GM21360 (cell line): ENCODE measurements around the gene PCNX1.

Experiments used
- ATAC-seq: cut with Tn5 transposase; IDR thresholded peaks from one replicate; pipeline ENCODE4 v1.9.1; 2021; ENCODE audit warnings: mild to moderate bottlenecking, moderate library complexity; ENCODE audit not compliant: unreplicated experiment

PCNX1 gene

DNA sequence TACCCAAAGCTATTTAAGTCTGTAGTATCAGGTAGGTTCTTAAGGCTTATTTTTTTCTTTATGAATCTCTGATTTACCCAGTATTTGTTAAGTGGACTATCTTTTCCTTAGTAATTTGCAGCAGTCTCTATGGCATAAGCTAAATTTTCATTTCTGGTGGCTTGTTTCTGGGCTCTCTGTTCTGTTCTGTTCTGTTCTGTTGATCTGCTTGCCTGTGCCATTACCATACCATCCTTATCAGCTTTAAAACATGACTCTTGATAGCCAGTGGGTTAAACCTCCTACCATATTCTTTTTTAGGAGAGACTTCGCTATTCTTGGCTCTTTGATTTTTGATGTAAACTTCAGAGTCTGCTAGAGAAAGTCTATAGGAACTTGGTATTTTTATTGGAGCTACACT lies 46.8 kb downstream of the PCNX1 start:
- ATAC-seq = no peak

DNA sequence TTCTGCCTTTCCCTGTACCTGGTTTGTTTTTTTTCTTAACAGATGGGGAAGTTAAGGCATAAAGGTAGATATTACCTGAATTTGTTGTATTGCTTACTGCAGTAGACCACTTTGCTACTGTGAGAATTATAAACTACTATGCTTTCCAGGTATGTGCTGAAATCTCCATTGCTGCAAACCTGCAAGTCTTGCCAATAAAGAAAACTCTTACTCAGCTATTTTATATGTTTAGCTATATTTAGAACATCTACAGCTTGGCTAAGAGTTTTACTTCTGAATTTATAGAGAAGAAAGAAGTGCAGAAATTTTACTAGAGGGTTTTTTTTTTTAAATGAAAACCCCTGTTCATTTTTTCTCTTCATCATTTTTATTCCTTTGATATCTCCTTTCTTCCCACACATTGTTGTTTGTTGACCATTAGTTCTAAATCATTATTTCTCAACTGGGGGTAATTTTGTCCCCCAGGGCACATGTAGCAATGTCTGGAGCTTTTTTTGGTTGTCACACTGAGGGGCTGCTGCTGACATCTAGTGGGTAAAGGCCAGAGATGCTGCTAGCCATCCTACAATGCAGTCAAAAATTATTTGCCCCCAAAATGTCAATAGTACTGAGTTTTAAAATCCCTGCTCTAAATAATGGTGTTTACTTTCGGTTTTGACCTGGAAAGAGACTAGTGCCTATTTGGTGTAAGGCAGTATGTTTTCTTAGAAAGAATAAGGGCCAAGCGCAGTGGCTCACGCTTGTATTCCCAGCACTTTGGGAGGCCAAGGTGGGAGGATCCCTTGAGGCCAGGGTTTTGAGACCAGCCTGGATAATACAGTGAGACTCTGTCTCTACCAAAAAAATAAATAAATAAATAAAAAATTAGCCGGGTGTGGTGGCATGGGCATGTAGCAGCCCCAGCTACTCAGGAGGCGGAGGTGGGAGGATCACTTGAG lies 48.6 kb downstream of the PCNX1 start:
- no peak for ATAC-seq

DNA sequence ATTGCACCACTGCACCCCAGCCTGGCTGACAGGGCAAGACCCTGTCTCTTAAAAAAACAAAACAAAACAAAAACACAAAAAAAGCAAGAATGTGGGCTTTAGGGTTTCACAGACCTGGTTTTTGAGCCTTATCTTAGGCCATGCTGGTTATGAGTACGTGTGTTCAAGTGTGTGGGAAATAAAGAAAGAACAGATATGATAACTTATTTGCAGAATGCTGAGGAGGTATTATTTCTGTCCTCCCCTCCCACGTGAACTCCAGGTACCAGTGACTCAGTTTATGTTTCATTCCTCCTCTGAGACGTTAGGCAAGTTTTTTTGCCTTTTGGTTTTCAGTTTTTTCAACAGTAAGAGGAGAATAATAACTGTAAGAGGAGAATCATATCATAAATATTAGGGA lies 49.3 kb downstream of the PCNX1 start:
- ATAC-seq = no peak

DNA sequence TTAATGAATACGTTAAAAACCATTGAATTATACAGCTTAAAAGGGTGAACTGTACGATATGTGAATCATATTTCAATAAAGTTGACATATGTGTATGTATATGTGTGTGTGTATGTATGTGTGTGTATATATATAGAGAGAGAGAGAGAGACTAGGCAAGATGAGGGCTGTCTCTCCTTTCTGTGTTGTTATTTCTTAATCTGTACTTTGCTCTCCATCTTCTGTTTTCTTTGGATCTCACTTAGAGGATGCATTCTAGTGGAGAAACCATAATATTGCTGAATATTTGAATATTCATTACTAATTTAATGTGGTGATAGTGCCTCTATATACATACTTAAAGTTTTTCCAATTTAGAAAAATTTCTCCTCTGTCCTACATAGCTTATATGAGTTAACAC lies 50.5 kb downstream of the PCNX1 start:
- ATAC-seq = no peak

DNA sequence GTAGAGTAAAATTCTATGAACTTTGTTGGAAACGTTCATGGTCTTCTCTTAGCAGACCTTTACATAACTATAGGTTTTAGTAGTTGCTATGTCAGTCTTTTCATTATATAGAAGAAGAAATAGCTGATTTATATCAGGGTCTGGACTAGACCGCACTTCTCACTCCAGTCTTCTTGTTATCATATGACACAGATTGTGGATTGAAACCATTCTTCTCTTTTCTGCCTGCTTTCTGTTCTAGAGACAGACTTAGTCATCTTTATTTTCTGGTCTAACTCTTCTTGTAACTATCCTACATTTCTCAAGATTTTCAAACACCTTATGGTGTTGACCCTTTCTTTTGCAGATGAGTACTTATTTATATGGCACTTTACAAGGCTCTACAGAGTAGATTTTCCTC lies 55.7 kb downstream of the PCNX1 start:
- ATAC-seq = no peak

DNA sequence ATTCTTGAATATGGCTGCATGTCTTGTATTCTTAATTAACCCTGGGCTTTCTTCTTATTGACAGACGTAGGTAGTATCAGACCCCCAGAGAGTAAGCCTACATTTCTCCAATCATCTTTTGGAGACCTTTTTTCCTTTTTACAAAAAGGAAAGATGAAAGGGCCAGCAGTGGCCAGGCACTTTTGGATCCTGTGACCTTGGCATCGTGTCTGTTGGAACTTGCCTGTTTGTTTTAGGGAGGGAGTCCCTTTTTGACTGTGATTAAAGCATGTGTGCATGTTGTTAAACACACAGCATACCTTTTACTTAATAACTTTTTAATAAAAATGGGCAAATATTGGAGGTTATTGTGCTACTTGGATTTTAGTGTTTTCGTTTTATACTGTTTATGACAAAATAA lies 57.2 kb downstream of the PCNX1 start:
- no peak for ATAC-seq

DNA sequence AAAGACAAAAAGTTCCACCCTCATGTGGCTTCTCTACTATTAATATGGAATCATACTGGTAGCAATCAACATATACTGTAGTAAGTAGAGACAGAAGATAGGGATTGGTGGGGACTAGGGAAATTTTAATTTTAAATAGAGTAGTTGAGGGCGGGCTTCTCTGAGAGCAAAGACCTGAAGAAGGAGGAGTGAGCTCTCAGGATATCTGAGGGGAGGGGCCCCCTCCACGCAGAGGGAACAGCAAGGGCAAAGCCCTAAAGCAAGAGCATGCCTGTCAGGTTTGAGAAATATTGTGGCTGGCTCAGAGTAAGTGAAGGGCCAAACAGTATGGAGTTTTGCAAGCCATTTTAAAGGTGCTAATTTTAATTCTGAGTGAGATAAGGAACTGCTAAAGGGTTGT lies 64.3 kb downstream of the PCNX1 start:
- no peak for ATAC-seq

DNA sequence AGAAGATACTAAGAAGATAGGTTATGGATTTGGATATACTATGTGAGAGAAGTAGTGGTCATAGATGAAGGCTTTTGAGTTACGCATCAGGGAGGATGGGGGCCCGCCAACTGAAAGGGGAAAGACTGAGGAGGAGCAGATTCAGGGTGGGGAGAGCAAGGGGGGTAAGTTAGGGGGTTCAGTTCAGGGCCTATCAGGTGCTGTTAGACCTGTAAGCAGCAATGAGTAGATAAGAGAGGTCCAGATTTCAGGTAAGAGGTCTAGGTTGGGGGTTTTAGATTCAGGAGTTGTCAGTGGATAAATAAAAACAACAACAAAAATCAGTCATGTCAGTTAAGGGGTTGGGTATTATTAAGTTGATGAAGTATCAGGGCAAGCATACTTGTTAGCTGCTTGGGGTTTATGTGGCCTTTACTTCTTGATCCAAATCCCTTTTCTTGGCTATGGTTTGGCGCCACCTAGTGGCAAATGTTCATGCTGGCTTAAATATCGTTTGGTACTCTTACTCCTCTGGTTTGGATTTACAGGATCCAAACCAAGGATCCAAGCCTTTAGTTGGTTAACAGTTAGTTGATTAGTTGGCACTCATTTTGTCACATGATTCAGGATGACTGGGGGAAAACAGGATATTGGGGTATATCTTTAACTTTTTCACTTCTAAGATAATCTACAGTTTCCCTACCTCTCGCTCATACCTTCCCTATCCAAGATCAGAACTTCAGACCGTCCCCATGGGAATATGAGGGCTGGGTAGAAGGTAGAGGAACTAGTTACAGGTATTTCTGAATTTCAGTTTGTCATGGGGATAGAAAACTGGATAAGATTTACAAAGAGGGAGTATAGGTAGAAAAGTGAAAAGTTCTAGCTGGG lies 65.1 kb downstream of the PCNX1 start:
- ATAC-seq = no peak

DNA sequence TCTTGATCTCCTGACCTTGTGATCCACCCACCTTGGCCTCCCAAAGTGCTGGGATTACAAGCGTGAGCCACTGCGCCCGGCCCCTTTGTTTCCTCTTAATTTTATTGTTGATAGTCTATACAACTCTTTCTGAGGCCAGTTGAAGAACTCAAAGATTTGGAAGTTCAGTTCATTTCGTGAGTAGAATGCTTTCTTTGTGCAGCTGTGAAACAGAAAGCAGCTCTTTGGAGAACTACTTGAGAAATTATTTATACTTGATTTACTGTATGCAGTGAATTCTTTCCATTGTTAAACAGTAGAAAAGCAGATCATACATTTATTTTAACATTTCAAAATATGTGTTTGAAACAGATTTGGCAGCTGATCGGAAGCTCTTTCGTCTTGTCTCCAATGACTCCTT lies 69.3 kb downstream of the PCNX1 start:
- ATAC-seq = no peak

DNA sequence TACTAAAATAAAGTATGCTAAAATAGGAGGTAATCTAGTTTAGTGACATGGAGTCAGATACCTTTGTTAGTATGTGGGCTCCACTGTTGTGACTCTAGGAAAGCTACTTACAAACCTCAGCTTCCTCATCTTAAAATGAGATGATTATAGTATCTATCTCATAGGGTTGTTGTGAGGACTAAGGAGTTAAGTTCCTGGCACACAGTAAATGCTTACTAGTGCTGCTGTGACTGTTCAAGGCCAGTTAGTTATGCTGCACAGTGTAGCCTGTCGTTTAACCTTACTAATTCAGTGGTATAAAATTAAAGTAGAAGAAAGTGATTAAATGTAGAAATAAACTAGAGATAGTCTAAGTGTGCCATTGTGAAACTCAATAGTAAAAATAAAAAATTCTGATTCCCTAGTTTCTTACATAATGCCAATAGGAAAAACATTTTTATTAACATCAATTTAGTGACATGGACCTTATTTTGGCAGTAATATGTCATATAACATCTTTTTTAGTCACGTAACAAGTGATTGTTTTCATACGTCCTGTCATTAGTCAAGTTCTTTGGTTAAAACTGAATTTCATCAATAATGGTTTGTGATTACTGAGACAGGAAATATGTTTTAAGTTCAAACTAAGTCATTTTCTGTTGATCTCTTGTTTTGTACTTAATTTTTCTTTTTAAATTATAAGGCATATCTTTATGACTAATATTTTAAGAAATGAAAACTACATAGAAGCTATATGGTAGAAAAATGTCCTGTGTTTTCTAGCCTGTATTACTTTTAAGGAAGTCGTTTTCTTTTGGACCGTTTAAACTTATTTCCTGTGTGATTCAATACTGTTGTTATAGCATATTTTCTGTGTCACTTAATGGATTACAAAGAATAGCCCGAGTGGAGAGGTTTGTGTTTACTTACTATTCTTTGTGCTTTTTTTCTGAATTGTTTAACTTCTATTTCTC lies 74.0 kb downstream of the PCNX1 start:
- no peak for ATAC-seq

DNA sequence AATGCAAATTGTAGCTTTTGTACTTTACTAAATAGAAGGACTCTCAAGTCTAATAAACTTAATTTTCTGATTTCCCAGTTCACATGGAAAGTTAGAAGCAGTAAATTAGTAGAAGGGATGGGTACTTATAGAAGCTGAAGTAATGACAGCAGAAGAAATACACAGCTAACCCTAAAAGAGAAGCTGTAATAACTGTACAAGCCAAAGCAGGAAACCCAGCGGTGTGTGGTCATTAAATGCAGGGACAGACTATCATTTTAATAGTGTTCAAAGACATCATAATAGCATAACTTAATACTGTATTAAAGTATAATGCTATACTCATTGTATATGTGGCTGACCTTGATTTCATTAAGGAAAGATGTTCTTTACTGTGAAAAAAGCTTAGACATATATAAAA lies 74.9 kb downstream of the PCNX1 start:
- no peak for ATAC-seq

DNA sequence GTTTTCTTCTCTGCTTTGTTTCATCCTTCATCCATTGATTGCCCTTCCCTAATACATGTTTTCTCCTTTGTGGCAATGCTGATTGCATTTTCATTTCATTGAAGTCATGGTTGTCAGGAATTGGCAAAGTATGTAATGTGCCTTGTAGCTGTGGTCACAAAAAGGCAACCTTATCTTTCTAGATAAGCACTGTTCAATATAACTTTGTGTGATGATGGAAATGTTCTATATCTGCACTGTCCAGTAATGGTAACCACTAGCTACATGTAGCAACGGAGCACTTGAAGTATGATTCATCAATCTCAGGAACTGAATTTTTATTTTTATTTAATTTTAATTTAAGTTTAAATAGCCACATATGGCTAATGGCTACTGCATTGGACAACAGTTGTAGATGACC lies 79.8 kb downstream of the PCNX1 start:
- ATAC-seq = no peak

DNA sequence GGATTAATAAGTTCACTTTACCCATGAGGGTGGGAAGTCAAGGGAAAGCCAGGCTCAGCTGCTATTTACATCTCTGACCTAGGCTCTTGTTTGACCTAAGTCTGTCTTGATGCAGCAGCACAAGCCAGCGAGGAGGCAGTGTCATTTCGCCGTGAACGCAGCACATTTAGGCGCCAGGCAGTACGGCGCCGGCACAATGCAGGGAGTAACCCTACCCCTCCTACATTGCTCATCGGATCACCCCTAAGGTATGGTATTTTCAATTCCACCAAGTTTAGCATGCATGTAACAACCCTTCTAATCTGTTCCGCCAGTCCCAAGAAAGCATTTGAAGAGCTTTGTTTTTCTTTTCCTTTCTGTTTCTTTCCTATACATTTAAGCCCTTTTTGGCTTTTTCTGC lies 81.2 kb downstream of the PCNX1 start:
- ATAC-seq = no peak

DNA sequence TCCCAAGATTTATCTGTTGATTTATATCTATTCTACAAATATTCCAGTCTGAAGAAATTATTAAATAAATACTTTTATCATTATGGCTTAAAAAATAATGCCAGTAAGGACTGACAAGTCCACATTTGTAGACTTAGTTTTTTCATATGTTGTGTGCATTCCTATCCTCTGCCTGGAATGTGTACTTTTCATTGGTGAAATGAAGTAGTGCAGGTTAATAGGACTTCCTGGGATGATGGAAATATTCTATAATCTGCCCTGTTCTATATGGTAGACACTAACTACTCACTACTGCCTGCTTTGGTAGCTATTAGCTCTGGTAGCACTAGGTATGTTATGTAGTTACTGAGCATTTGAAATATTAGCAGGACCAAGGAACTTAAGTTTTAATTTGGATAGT lies 86.7 kb downstream of the PCNX1 start:
- ATAC-seq = no peak

DNA sequence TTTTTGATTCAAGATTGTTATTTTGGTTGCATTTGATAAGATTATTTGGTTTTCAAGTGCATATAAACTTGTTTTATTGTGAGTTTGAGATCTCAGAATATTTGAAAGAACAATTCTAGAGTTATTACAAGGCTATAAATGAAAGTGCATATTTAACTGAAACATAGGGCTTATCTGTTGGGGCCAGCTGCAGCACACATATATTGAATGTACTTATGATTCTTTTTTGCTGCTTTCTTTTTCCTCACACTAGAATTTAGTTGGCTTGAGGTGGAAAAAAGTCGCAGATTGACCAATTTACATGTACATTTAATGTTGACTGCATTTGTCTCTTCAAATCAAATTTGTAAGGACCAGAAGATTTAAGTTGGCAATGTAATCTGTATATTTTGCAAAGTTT lies 88.0 kb downstream of the PCNX1 start:
- ATAC-seq = no peak

DNA sequence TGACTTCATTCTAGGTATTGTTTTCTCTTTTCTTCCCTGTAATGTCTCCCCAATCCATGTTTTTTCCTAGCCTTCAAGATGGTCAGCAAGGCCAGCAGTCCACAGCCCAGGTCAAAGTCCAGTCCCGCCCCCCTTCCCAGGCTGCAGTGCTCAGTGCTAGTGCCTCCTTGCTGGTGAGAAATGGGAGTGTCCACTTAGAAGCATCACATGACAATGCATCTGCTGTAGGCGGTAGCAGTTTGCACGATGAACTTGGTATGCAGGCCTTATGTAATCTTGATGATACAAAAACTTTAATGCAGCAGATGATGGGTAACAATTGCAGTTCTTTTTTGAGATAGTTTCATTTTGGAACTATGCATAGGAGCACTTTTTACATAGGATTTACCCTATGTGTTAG lies 88.4 kb downstream of the PCNX1 start:
- ATAC-seq = no peak

DNA sequence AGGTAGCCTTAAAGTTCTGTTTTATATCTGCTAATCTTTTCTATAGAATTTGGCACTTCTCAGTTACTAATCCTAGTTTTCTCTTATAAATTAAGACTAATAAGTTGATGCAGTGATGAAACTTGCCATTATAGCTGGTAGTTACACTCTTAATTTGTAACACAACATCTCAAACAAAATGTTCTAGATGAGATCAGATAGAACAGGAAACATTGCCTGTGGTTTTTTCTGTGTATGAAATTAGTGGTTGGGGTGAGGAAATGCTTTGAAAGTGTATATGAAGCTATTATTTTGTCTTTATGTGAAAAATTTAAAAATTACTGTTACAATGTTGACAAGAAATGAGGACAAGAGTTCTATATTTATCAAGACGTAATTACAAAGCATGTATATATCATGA lies 91.9 kb downstream of the PCNX1 start:
- ATAC-seq = no peak

DNA sequence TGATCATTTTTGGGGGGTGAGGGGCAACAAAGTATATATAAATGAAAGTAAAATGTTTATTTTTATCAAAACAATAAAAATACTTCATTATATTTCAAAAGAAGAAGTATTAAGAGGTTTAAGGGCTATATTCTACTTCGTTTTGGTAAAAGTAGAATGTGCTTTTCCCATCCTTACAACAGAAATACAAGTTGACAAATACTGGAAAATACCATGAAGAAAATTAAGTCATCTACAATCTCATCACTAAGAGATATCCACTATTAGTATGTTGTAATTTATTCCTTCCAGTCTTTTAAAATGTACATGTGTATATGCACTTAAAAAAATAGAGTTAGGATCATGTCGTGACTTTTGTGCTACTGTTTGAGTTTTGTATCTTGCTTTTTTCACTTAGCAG lies 92.8 kb downstream of the PCNX1 start:
- no peak for ATAC-seq

DNA sequence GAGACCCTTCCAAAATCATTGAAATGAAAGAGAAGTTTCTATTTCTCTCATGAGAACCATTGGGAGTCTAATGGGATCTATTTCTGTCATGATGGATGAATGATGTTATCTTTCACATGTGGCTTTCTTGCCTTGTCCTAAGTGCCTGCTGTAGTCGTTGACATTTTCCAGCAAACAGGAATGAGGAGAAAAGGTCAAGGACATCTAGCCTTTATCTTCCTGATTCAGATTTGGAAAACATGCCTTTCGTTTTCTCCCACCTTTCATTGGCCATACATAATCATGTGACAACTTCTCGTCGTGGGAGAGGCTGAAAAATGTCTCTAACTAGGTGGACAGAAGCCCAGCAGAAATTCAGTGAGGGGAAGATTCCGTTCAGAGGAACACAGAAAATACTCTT lies 94.5 kb downstream of the PCNX1 start:
- no peak for ATAC-seq

DNA sequence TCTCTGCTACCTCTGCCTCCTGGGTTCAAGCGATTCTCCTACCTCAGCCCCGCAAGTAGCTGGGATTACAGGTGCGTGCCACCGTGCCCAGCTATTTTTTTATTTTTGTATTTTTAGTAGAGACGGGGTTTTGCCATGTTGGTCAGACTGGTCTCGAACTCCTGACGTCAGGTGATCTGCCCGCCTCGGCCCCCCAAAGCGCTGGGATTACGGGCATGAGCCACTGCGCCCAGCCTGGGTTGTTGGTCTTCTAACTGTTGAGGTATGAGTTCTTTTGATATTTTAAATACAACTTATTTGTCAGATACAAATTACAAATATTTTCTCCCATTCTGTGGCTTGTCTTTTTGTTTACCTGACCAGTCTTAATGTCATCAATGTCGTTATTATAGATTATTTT lies 95.9 kb downstream of the PCNX1 start:
- no peak for ATAC-seq

DNA sequence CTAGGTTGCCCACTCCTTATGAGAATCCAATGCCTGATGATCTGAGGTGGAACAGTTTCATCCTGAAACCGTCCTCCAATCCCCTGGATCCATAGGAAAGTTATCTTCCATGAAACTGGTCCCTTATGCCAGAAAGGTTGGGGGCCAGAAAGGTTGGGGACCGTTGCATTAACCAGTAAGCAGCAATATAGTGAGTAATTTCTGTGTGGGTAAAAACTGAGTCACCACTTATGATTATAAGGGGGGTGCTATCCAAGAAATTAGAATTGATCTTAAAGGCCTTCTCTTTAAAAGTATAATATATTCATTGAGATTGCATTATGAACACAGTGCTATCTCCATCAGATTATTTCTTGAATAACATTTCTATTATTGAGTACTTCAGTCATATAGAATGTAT lies 97.2 kb downstream of the PCNX1 start:
- no peak for ATAC-seq
